Measurements from ENCODE around the gene ATM. TPM values are rescaled to one million over a fixed set of nuclear protein-coding genes. Genes with fewer than 3 reads are reported as not detected.

The ATM gene
- total RNA-seq, 2 experiments from 2014 or later: 31.3 to 31.6 TPM

GRCh38 chr11:108206171-108206570 is 16.7 kb upstream of the ATM start:
- Mint-ChIP-seq H3K4me1 (ENCODE audit: low read depth) (peaks cover 69% of the 10 kb centered on the region), H3K36me3 (peaks cover 76% of the 10 kb centered on the region)
- POLR2A ChIA-PET: interaction anchor here (0.6 to 1.2 kb wide), 3 partner anchors 13 to 39 kb away, joined by 3 to 5 read pairs (median 4); no protein-coding TSS in a partner anchor

DNA sequence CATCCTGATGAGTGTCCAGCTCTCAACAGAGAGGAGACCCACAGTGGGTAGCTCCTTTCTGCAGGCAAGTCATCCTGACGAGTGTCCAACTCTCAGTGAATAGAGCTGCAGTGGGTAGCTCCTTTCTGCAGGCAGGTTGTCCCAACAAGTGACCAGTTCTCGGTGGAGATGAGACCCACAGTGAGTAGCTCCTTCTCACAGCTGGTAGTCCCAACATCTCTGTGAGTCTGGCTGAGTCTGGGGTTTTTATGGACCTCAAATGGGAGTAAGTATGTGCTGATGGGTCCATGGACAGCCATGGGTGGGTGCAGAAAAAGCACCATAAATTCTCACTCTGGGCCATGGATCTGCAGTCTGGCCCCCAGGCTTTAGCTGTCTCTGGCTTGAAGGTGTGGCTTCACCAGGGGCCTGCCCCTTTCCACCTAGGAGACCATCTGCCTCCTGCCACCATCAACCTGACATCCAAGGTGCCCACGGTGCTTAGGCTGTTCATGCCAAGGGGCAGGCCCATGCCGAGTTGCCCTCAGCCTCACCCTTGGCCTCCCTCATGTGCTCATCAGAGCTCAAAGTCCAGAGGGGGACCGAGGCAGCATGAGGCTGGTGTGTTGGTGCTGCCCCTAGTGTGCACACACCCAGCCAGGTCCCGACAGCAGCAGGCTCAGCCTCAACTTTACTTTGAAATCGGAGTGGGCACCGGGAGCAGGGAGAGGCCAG is 15.7 kb upstream of the ATM start:
- peaks cover 29% of the 10 kb centered on the region for H3K9me3 Mint-ChIP-seq
- peaks cover 64% of the 10 kb centered on the region for H3K4me1 Mint-ChIP-seq (ENCODE audit: low read depth)
- no peak overlapping the region for H3K4me3 Mint-ChIP-seq
- intact Hi-C loops (cut with micrococcal nuclease): no loop called here
- no peak for DNase-seq
- ChIA-PET POLR2A (interaction anchor here (0.9 to 1.2 kb wide), 2 partner anchors 12 to 38 kb away, joined by 4 to 5 read pairs; no protein-coding TSS in a partner anchor), CTCF (interaction anchor here (2.0 kb wide), 1 partner anchor 30 kb away, joined by 4 read pairs; no protein-coding TSS in a partner anchor)
- H3K27me3 Mint-ChIP-seq: no peaks in the 10 kb centered on the region
- H3K36me3 Mint-ChIP-seq: peaks cover 85% of the 10 kb centered on the region
- no peak overlapping the region for H3K27ac Mint-ChIP-seq

More at GRCh38 chr11:108206171-108206570, 16.7 kb upstream of the ATM start:
- Mint-ChIP-seq H3K9me3 (peaks cover 29% of the 10 kb centered on the region), H3K4me3 (no peak overlapping the region), H3K27ac (no peak overlapping the region), H3K27me3 (no peaks in the 10 kb centered on the region)
- no peak for DNase-seq
- CTCF ChIA-PET: interaction anchor here (2.0 kb wide), 1 partner anchor 31 kb away, joined by 4 read pairs; no protein-coding TSS in a partner anchor
- intact Hi-C loops (cut with micrococcal nuclease): no loop called here

DNA sequence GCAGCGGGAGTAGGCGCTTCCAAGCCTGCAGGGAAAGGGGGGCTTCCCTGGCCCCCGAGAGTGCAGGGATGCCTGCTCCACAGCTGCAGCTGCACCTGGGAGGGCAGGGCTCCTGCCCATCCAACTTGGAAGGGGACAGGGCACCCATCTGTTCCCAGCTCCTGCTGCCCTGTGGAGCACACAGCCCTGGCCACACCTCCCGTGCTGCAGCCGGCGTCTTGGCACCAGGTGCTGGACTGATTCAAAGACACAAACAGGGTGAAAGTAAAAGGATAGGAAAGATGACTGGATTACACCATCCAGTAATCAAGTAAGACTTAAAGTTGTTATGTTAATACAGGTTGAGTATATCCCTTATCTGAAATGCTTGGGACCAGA is 15.2 kb upstream of the ATM start:
- H3K27me3 Mint-ChIP-seq: no peaks in the 10 kb centered on the region
- H3K4me3 Mint-ChIP-seq: no peak overlapping the region
- peaks cover 62% of the 10 kb centered on the region for H3K4me1 Mint-ChIP-seq (ENCODE audit: low read depth)
- H3K27ac Mint-ChIP-seq: no peak overlapping the region
- POLR2A ChIA-PET: no interaction called here
- no peak for DNase-seq
- peaks cover 88% of the 10 kb centered on the region for H3K36me3 Mint-ChIP-seq
- peaks cover 29% of the 10 kb centered on the region for H3K9me3 Mint-ChIP-seq
- intact Hi-C loops (cut with micrococcal nuclease): no loop called here
- CTCF ChIA-PET: no interaction called here

DNA sequence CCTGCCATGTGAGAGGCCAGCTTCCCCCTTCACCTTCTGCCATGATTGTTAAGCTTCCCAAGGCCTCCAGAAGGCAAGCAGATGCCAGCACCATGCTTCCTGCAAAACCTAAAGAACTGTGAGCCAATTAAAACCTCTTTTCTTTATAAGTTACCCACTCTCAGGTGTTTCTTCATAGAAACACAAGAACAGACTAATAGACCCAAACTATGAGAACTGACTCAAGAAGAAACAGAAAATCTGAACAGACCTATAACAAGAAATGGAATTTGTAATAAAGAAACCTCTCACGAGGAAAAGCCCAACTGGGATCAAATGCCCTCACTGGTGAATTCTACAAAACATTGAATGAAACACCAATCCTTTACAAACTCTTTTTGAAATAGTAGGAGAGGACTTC is 12.4 kb upstream of the ATM start:
- ChIA-PET POLR2A (interaction anchor here (0.6 to 1.3 kb wide), 4 partner anchors 11 to 25 kb away, joined by 4 read pairs; no protein-coding TSS in a partner anchor), CTCF (interaction anchor here (0.6 kb wide), 1 partner anchor 39 kb away, joined by 3 read pairs; no protein-coding TSS in a partner anchor)
- Mint-ChIP-seq H3K4me1 (ENCODE audit: low read depth) (peaks cover 54% of the 10 kb centered on the region), H3K9me3 (peaks cover 13% of the 10 kb centered on the region), H3K27me3 (no peaks in the 10 kb centered on the region), H3K36me3 (peaks cover 74% of the 10 kb centered on the region), H3K4me3 (no peak overlapping the region), H3K27ac (peak overlapping the region; percentile 59)
- DNase-seq: no peak
- intact Hi-C loops (cut with micrococcal nuclease): loop anchor here (1.0 kb wide), 1 partner anchor 11 kb away; no protein-coding TSS in a partner anchor

DNA sequence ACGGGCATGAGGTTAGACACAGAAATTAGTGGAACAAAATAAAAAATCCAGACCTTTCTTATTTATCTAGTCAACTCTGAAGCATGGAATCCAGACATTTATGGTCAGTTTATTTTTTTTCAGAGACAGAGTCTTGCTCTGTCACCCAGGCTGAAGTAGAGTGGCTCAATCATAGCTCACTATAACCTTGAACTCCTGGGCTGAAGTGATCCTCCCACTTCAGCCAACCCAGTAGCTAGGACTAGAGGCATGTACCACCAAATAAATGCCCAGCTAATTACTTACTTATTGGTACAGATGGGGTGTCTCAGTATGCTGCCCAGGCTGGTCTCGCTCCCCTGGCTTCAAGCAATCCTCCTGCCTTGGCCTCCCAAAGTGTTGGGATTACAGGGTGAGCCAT is 9.1 kb upstream of the ATM start:
- H3K27ac Mint-ChIP-seq: no peak overlapping the region
- peaks cover 44% of the 10 kb centered on the region for H3K36me3 Mint-ChIP-seq
- DNase-seq: no peak
- intact Hi-C loops (cut with micrococcal nuclease): no loop called here
- H3K27me3 Mint-ChIP-seq: no peaks in the 10 kb centered on the region
- ChIA-PET CTCF (interaction anchor here (1.2 kb wide), 1 partner anchor 42 kb away, joined by 3 read pairs; no protein-coding TSS in a partner anchor), POLR2A (interaction anchor here (1.3 kb wide), 1 partner anchor 8 kb away, joined by 4 read pairs; the partner anchor contains the start of gene NPAT)
- H3K9me3 Mint-ChIP-seq: no peaks in the 10 kb centered on the region
- H3K4me3 Mint-ChIP-seq: no peak overlapping the region
- H3K4me1 Mint-ChIP-seq (ENCODE audit: low read depth): peaks cover 67% of the 10 kb centered on the region

GRCh38 chr11:108216988-108217387 is 5.9 kb upstream of the ATM start:
- H3K4me3 Mint-ChIP-seq: no peak overlapping the region
- intact Hi-C loops (cut with micrococcal nuclease): no loop called here
- peaks cover 71% of the 10 kb centered on the region for H3K4me1 Mint-ChIP-seq (ENCODE audit: low read depth)
- no peak overlapping the region for H3K27ac Mint-ChIP-seq
- POLR2A ChIA-PET: no interaction called here
- CTCF ChIA-PET: no interaction called here
- H3K9me3 Mint-ChIP-seq: no peaks in the 10 kb centered on the region
- peaks cover 26% of the 10 kb centered on the region for H3K36me3 Mint-ChIP-seq
- DNase-seq: peak; percentile 44
- H3K27me3 Mint-ChIP-seq: no peaks in the 10 kb centered on the region

DNA sequence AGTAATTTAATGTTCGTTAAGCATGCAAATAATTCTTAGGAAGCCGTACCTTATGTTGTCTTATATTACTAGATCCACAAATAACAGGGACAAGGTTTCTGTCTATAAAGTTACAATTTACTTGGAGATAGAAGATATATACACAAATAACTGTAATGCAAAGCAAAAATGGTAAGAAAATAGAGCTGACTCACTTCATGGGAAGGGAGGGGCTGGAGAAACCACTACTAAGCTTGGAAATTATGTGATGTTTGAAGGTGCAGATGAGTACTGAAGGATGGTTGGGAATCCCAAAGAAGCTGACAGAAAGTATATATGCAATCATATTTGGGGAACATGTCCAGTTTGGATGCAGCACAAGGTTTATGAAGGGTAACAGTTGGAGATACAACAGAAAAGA is 4.4 kb upstream of the ATM start:
- CTCF ChIA-PET: interaction anchor here (0.7 kb wide), 1 partner anchor 18 kb away, joined by 3 read pairs; no protein-coding TSS in a partner anchor

DNA sequence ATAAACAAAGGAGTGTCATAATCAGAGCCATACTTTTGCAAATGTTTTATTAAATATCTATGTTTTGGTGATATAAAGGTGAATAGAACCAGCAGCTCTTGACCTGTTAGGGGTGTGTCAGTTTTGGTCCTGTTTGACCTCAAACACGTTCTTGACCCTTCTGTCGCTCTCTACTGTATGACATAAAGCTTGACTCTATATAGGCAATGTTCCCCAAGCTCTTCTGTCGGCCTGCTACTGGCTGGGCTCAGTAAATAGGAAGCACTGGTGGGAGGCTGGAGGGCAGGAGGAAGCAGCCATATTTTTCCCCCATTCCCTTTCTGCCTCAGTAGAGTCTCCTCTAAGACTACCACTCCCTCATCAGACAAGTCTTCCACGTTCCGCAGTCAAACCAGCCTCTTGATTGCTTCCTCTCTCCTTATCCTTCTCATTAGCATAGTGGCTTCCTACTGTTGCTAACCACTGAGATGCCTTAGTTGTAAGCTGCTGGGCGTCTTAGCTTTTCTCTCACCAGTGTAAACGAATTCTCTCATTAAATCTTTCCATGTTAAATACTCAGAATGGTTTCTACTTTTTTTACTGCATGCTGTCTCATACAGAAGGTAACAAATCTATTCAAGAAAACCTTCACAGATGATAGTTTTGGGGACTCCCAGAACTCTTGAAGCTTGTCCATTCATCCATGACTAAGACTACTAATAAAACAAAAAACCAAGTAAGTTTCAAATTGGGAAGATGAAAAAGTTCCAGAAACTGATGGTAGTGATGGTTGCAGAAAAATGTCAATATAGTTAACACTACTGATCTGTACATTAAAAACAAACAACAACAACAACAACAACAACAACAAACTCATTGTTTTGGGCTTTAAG is 3.7 kb upstream of the ATM start:
- Mint-ChIP-seq H3K36me3 (peaks cover 15% of the 10 kb centered on the region), H3K9me3 (no peaks in the 10 kb centered on the region), H3K4me3 (peak overlapping the region; percentile 44), H3K27me3 (no peaks in the 10 kb centered on the region), H3K27ac (peak overlapping the region; percentile 75), H3K4me1 (ENCODE audit: low read depth) (peaks cover 59% of the 10 kb centered on the region)
- intact Hi-C loops (cut with micrococcal nuclease): loop anchor here (1.0 kb wide), 1 partner anchor 22 kb away; no protein-coding TSS in a partner anchor
- POLR2A ChIA-PET: interaction anchor here (1.4 to 1.9 kb wide), 4 partner anchors 13 to 22 kb away, joined by 5 to 9 read pairs (median 8); no protein-coding TSS in a partner anchor
- CTCF ChIA-PET: interaction anchor here (0.7 kb wide), 1 partner anchor 18 kb away, joined by 3 read pairs; no protein-coding TSS in a partner anchor
- DNase-seq: no peak

More for the DNA sequence above, 4.4 kb upstream of the ATM start:
- H3K36me3 Mint-ChIP-seq: peaks cover 19% of the 10 kb centered on the region
- H3K4me1 Mint-ChIP-seq (ENCODE audit: low read depth): peaks cover 66% of the 10 kb centered on the region
- H3K4me3 Mint-ChIP-seq: peak overlapping the region; percentile 25
- intact Hi-C loops (cut with micrococcal nuclease): no loop called here
- H3K27ac Mint-ChIP-seq: peak overlapping the region; percentile 75
- H3K27me3 Mint-ChIP-seq: no peaks in the 10 kb centered on the region
- H3K9me3 Mint-ChIP-seq: no peaks in the 10 kb centered on the region
- no peak for DNase-seq
- POLR2A ChIA-PET: interaction anchor here (1.4 to 1.9 kb wide), 4 partner anchors 12 to 21 kb away, joined by 5 to 9 read pairs (median 8); no protein-coding TSS in a partner anchor

GRCh38 chr11:108220721-108221336 is 2.0 kb upstream of the ATM start:
- CTCF ChIA-PET: interaction anchor here (1.1 to 1.6 kb wide), 2 partner anchors 22 to 102 kb away, joined by 4 to 5 read pairs; no protein-coding TSS in a partner anchor
- no peak for DNase-seq
- intact Hi-C loops (cut with micrococcal nuclease): loop anchor here (1.0 to 5.0 kb wide), 6 partner anchors 85 to 659 kb away; partner anchors contain the start of gene SLC35F2
- Mint-ChIP-seq H3K27ac (no peak overlapping the region), H3K36me3 (peaks cover 11% of the 10 kb centered on the region), H3K9me3 (no peaks in the 10 kb centered on the region), H3K4me3 (no peak overlapping the region), H3K27me3 (no peaks in the 10 kb centered on the region), H3K4me1 (ENCODE audit: low read depth) (peaks cover 51% of the 10 kb centered on the region)
- POLR2A ChIA-PET: interaction anchor here (1.0 to 1.6 kb wide), 3 partner anchors 11 to 98 kb away, joined by 3 to 4 read pairs (median 3); no protein-coding TSS in a partner anchor

DNA sequence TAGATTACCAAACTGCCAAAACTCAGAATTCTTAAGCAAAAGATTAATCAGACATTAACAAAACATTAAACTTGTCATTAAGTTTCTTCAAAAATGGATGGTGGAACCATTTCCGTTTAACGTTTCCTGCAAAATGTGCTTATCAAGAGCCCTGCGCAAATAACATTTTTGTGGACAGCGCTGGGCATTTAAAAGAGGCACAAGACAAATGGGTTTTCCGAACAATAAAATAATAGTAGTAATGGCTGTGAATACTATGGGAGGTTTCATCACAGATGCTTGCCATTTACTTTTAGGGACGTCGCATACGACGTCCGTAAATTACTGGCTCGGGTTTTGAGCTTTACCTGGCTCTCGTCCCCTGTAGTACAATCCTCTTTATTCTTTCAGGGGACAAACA is 1.5 kb upstream of the ATM start:
- H3K9me3 Mint-ChIP-seq: no peaks in the 10 kb centered on the region
- no peak overlapping the region for H3K27ac Mint-ChIP-seq
- DNase-seq: no peak
- no peaks in the 10 kb centered on the region for H3K27me3 Mint-ChIP-seq
- ChIA-PET CTCF (interaction anchor here (1.6 to 2.7 kb wide), 2 partner anchors 20 to 22 kb away, joined by 5 to 12 read pairs; no protein-coding TSS in a partner anchor), POLR2A (interaction anchor here (1.0 to 2.7 kb wide), 4 partner anchors 8 to 98 kb away, joined by 3 to 14 read pairs (median 4); no protein-coding TSS in a partner anchor)
- H3K36me3 Mint-ChIP-seq: peaks cover 11% of the 10 kb centered on the region
- H3K4me3 Mint-ChIP-seq: no peak overlapping the region
- intact Hi-C loops (cut with micrococcal nuclease): loop anchor here (1.0 to 5.0 kb wide), 6 partner anchors 85 to 659 kb away; partner anchors contain the start of gene SLC35F2
- H3K4me1 Mint-ChIP-seq (ENCODE audit: low read depth): peaks cover 50% of the 10 kb centered on the region

Data from activated CD4-positive, alpha-beta memory T cell treated with anti-CD3 and anti-CD28 coated beads for 36 hours (primary cell).